ENCODE results near the gene SAYSD1. TPM values are rescaled to one million over a fixed set of nuclear protein-coding genes. Genes with fewer than 3 reads are reported as not detected.

The SAYSD1 gene
- total RNA-seq, 2 experiments from 2014 or later: 16.0 to 16.8 TPM

GRCh38 chr6:39153766-39154397 is 38.9 kb upstream of the SAYSD1 start:
- no peak for TF ChIP-seq CTCF (IDR thresholded peaks at IDR 0.05)
- Mint-ChIP-seq H3K27ac (peak overlapping the region; percentile 86), H3K36me3 (ENCODE audit: low read depth) (peaks cover 4% of the 10 kb centered on the region), H3K4me3 (no peak overlapping the region), H3K27me3 (peaks cover 8% of the 10 kb centered on the region), H3K4me1 (ENCODE audit: low read depth) (peaks cover 58% of the 10 kb centered on the region), H3K9me3 (peaks cover under 1% of the 10 kb centered on the region)
- intact Hi-C loops (cut with micrococcal nuclease): loop anchor here (2.0 kb wide), 1 partner anchor 43 kb away; no protein-coding TSS in a partner anchor
- ChIA-PET CTCF (interaction anchor here (1.0 to 2.5 kb wide), 6 partner anchors 16 to 157 kb away, joined by 3 to 11 read pairs (median 6); partner anchors contain the start of gene SAYSD1), POLR2A (interaction anchor here (0.6 to 2.4 kb wide), 6 partner anchors 16 to 1155 kb away, joined by 3 to 6 read pairs (median 3); no protein-coding TSS in a partner anchor)
- DNase-seq (peak; percentile 75), ATAC-seq (peak; percentile 92)

GRCh38 chr6:39152262-39152661 is 37.3 kb upstream of the SAYSD1 start:
- ChIA-PET POLR2A (interaction anchor here (1.0 to 2.4 kb wide), 6 partner anchors 28 to 78 kb away, joined by 3 to 6 read pairs (median 4); partner anchors contain the start of gene SAYSD1), CTCF (interaction anchor here (0.9 to 2.5 kb wide), 11 partner anchors 12 to 280 kb away, joined by 3 to 11 read pairs (median 4); partner anchors contain the start of gene SAYSD1)
- Mint-ChIP-seq H3K27ac (no peak overlapping the region), H3K4me1 (ENCODE audit: low read depth) (peaks cover 55% of the 10 kb centered on the region), H3K27me3 (peaks cover 9% of the 10 kb centered on the region), H3K36me3 (ENCODE audit: low read depth) (no peaks in the 10 kb centered on the region), H3K9me3 (no peaks in the 10 kb centered on the region), H3K4me3 (no peak overlapping the region)
- TF ChIP-seq CTCF (IDR thresholded peaks at IDR 0.05): no peak
- intact Hi-C loops (cut with micrococcal nuclease): loop anchor here (2.0 kb wide), 1 partner anchor 41 kb away; no protein-coding TSS in a partner anchor
- ATAC-seq (no peak), DNase-seq (no peak)

- ATAC-seq: no peak
- CTCF ChIA-PET: interaction anchor here (1.0 to 2.5 kb wide), 5 partner anchors 11 to 279 kb away, joined by 3 to 11 read pairs (median 4); no protein-coding TSS in a partner anchor
- Mint-ChIP-seq H3K27me3 (peaks cover 9% of the 10 kb centered on the region), H3K4me3 (no peak overlapping the region), H3K27ac (no peak overlapping the region), H3K9me3 (no peaks in the 10 kb centered on the region), H3K4me1 (ENCODE audit: low read depth) (peaks cover 49% of the 10 kb centered on the region), H3K36me3 (ENCODE audit: low read depth) (no peaks in the 10 kb centered on the region)
- POLR2A ChIA-PET: interaction anchor here (1.5 kb wide), 1 partner anchor 27 kb away, joined by 5 read pairs; no protein-coding TSS in a partner anchor
- TF ChIP-seq CTCF (IDR thresholded peaks at IDR 0.05): no peak
- intact Hi-C loops (cut with micrococcal nuclease): no loop called here
- no peak for DNase-seq
These were observed 36.2 kb upstream of the SAYSD1 start for GRCh38 chr6:39151211-39151610.

GRCh38 chr6:39144481-39145173 is 29.6 kb upstream of the SAYSD1 start:
- CTCF ChIA-PET: no interaction called here

More at GRCh38 chr6:39144481-39145173, 29.6 kb upstream of the SAYSD1 start:
- intact Hi-C loops (cut with micrococcal nuclease): no loop called here
- H3K9me3 Mint-ChIP-seq: peaks cover 2% of the 10 kb centered on the region
- no peak overlapping the region for H3K27ac Mint-ChIP-seq
- no peaks in the 10 kb centered on the region for H3K36me3 Mint-ChIP-seq (ENCODE audit: low read depth)
- peaks cover 12% of the 10 kb centered on the region for H3K27me3 Mint-ChIP-seq
- H3K4me3 Mint-ChIP-seq: no peak overlapping the region
- no peak for DNase-seq
- POLR2A ChIA-PET: no interaction called here
- no peak for ATAC-seq
- peaks cover 2% of the 10 kb centered on the region for H3K4me1 Mint-ChIP-seq (ENCODE audit: low read depth)
- TF ChIP-seq CTCF (IDR thresholded peaks at IDR 0.05): no peak

Measured in activated CD8-positive, alpha-beta T cell treated with anti-CD3 and anti-CD28 coated beads for 36 hours (primary cell).